ENCODE measurements around the gene TTYH1.
"Not testable (repeated sequence)": the region's sequence is repeated elsewhere in the genome, so short reads cannot be mapped to it uniquely, and the experiment has no call there.

TTYH1 gene

DNA sequence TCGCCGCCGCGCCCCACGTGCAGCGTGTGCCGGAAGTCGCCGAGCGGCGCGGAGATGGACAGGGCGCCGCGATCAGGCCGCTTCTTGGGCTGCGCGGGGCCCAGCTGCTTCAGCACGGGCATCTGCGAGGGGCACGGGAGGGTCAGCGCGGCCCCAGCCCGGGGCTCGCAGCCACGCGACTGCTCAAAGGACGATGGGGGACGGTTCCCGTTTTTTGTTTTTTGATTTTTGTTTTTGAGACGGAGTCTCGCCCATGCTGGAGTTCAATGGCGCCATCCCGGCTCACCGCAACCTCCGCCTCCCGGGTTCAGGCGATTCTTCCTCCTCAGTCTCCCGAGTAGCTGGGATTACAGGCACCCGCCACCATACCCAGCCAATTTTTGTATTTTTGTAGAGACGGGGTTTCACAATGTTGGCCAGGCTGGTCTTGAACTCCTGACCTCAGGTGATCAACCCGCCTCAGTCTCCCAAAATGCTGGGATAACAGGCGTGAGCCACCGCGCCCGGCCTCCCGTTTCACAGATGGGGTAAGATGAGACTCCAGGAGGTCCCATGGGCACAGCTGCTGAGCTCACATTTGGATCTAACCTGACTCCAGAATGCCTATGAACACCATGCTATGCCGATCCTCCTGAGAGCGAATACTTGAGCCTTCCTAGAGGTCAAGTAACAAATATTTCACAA is 50.3 kb downstream of the TTYH1 start:
- H3K27me3 ChIP-seq (ENCODE audit: control insufficient read depth, insufficient read depth, low read length) = no peaks in the 10 kb centered on the region
- H3K4me3 ChIP-seq (ENCODE audit: low read depth, low read length) = no peak overlapping the region
- peaks cover 4% of the 10 kb centered on the region for H3K4me1 ChIP-seq
- H2AFZ ChIP-seq = no peak overlapping the region
- H3K4me2 ChIP-seq (ENCODE audit: low read length) = no peak overlapping the region
- H3K36me3 ChIP-seq (ENCODE audit: control insufficient read depth, insufficient read depth, low read length) = no peaks in the 10 kb centered on the region
- H3K9me3 ChIP-seq (ENCODE audit: control insufficient read depth, low read length) = no peaks in the 10 kb centered on the region
- H3K27ac ChIP-seq = no peak overlapping the region
- TF ChIP-seq, protein P1, sequence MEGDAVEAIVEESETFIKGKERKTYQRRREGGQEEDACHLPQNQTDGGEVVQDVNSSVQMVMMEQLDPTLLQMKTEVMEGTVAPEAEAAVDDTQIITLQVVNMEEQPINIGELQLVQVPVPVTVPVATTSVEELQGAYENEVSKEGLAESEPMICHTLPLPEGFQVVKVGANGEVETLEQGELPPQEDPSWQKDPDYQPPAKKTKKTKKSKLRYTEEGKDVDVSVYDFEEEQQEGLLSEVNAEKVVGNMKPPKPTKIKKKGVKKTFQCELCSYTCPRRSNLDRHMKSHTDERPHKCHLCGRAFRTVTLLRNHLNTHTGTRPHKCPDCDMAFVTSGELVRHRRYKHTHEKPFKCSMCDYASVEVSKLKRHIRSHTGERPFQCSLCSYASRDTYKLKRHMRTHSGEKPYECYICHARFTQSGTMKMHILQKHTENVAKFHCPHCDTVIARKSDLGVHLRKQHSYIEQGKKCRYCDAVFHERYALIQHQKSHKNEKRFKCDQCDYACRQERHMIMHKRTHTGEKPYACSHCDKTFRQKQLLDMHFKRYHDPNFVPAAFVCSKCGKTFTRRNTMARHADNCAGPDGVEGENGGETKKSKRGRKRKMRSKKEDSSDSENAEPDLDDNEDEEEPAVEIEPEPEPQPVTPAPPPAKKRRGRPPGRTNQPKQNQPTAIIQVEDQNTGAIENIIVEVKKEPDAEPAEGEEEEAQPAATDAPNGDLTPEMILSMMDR (IDR thresholded peaks at IDR 0.05) = no peak
- no peaks in the 10 kb centered on the region for H3K79me2 ChIP-seq
- no peak overlapping the region for H3K9ac ChIP-seq

DNA sequence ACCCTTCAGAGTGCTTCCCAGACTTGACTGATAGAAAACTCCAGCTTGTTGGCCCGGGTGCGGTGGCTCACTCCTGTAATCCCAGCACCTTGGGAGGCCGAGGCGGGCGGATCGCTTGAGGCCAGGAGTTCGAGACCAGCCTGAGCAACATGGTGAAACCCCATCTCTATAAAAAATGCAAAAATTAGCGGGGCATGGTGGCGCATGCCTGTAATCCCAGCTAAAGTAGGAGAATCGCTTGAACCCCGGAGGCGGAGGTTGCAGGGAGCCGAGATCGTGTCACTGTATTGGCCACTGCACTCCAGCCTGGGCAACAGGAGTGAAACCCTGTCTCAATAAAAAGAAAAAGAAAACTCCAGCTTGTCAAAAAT is 50.8 kb downstream of the TTYH1 start:
- not testable (repeated sequence) for H3K4me3 ChIP-seq (ENCODE audit: low read depth, low read length); H3K27ac ChIP-seq; H3K4me1 ChIP-seq; H3K9ac ChIP-seq; H3K4me2 ChIP-seq (ENCODE audit: low read length); H2AFZ ChIP-seq; H3K9me3 ChIP-seq (ENCODE audit: control insufficient read depth, low read length); H3K27me3 ChIP-seq (ENCODE audit: control insufficient read depth, insufficient read depth, low read length); H3K79me2 ChIP-seq; H3K36me3 ChIP-seq (ENCODE audit: control insufficient read depth, insufficient read depth, low read length)

DNA sequence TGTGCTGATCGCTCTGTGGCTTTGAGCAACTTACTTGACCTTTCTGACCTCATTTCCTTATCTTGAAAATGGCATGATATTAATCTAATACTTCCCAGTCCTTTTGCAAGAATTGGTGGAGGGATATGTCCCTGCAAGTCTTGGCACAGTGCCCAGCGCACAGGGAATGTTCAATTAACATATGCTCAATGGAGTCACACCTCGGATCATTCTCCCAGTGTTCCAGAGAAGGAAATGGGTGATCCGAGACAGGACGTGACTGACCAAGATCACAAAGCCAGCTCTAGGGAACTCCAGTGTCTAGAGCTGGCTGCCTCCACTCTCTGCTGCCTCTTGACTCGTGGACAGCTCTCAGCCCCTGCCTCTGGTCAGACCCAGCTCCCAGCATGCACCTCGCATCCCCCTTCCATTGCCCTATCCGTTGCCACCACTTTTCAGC is 54.3 kb downstream of the TTYH1 start:
- no peaks in the 10 kb centered on the region for H3K9me3 ChIP-seq (ENCODE audit: control insufficient read depth, low read length)
- no peaks in the 10 kb centered on the region for H3K36me3 ChIP-seq (ENCODE audit: control insufficient read depth, insufficient read depth, low read length)
- peaks cover 5% of the 10 kb centered on the region for H3K4me1 ChIP-seq
- H3K27me3 ChIP-seq (ENCODE audit: control insufficient read depth, insufficient read depth, low read length) = no peaks in the 10 kb centered on the region
- H3K4me3 ChIP-seq (ENCODE audit: low read depth, low read length) = no peak overlapping the region
- no peaks in the 10 kb centered on the region for H3K79me2 ChIP-seq
- no peak overlapping the region for H2AFZ ChIP-seq
- no peak overlapping the region for H3K27ac ChIP-seq
- no peak overlapping the region for H3K4me2 ChIP-seq (ENCODE audit: low read length)
- TF ChIP-seq, protein P1 (IDR thresholded peaks at IDR 0.05) = no peak
- no peak overlapping the region for H3K9ac ChIP-seq

DNA sequence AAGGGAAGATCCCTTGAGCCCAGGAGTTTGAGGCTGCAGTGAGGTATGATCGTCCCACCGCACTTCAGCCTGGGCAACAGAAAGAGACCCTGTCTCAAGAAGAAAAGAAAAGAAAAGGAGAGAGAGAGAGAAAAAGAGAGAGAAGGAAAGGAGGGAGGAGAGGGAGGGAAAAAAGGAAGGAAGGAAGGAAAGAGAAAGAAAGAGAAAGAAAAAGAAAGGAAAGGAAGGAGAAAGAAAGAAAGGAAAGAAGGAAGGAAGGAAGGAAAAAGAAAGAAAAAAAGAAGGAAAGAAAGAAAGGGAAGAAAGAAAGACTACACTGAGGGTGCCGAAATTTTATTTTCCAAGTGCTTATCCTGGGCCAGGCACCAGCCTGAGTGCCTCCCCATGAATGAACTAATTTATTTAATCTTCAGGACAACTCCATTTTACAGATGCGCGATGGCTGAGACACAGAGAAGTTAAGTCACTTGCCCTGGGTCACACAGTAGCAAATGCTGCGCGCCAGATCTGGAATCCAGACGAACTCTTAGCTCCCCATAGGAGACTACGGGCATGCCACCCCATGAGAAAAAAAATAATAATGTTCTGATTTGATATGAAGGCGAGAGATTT is 55.1 kb downstream of the TTYH1 start:
- H3K4me3 ChIP-seq (ENCODE audit: low read depth, low read length) = no peak overlapping the region
- H3K27ac ChIP-seq = no peak overlapping the region
- H3K4me1 ChIP-seq = peaks cover 5% of the 10 kb centered on the region

DNA sequence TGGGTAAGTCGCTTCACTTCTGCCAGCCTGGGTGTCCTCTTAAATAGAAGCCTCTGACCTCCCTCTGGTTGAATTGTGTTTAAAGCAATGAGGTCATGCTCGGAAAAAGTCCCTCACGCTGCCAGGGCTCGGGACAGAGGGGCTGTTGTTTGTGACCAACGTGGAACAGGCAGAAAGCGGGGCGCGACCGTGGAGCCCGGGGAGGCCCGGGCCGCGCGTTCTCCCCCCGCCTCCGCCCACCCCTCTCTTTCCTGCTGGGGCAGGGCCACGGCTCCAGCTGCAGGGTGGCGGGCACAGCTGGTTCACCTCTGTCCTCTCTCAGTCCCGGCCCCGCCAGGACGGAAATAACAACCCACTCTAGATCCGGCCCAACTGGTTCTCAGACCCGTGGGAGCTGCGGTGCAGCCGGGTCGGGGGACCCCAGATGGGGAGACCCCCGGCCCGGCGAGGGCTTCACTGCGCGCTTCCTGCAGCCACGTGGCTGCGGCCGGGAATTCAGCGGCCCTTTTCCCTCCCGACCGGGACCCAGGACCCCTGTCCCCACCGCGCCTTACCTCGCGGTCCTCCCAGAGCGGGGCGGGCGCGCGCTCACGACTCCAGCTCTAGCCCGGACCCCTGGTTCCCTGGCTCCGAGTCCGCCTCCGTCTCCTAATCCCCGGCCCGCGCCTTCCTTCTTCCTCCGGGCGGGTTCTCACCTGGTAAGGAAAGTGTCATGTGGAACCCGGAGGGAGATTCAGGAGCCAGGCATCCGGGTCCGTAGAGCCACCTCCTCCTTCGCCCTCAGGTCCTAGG is 55.9 kb downstream of the TTYH1 start:
- Histone ChIP-seq H3K4me3 (ENCODE audit: low read depth, low read length) (peak overlapping the region; percentile 53), H3K4me1 (peaks cover 5% of the 10 kb centered on the region), H3K79me2 (no peaks in the 10 kb centered on the region), H2AFZ (peak overlapping the region; percentile 66), H3K9ac (no peak overlapping the region), H3K27ac (no peak overlapping the region), H3K9me3 (ENCODE audit: control insufficient read depth, low read length) (no peaks in the 10 kb centered on the region), H3K27me3 (ENCODE audit: control insufficient read depth, insufficient read depth, low read length) (no peaks in the 10 kb centered on the region), H3K4me2 (ENCODE audit: low read length) (peak overlapping the region; percentile 76), H3K36me3 (ENCODE audit: control insufficient read depth, insufficient read depth, low read length) (no peaks in the 10 kb centered on the region)
- TF ChIP-seq, protein P1 (IDR thresholded peaks at IDR 0.05) = no peak

More for the DNA sequence above, 55.1 kb downstream of the TTYH1 start:
- Histone ChIP-seq H3K27me3 (ENCODE audit: control insufficient read depth, insufficient read depth, low read length) (no peaks in the 10 kb centered on the region), H3K79me2 (no peaks in the 10 kb centered on the region), H3K9me3 (ENCODE audit: control insufficient read depth, low read length) (no peaks in the 10 kb centered on the region), H3K9ac (no peak overlapping the region), H3K4me2 (ENCODE audit: low read length) (peak overlapping the region; percentile 76), H3K36me3 (ENCODE audit: control insufficient read depth, insufficient read depth, low read length) (no peaks in the 10 kb centered on the region), H2AFZ (no peak overlapping the region)
- TF ChIP-seq, protein P1 (IDR thresholded peaks at IDR 0.05) = no peak
